ENCODE data around the gene MACO1. TPM values are rescaled to one million over a fixed set of nuclear protein-coding genes. Genes with fewer than 3 reads are reported as not detected.
A peak's percentile ranks its signal among the peaks of the same experiment; 100 is the strongest.

MACO1 gene
- total and polyA plus RNA-seq, 4 donors: 15.3 to 23.2 (median 20.6) TPM

DNA sequence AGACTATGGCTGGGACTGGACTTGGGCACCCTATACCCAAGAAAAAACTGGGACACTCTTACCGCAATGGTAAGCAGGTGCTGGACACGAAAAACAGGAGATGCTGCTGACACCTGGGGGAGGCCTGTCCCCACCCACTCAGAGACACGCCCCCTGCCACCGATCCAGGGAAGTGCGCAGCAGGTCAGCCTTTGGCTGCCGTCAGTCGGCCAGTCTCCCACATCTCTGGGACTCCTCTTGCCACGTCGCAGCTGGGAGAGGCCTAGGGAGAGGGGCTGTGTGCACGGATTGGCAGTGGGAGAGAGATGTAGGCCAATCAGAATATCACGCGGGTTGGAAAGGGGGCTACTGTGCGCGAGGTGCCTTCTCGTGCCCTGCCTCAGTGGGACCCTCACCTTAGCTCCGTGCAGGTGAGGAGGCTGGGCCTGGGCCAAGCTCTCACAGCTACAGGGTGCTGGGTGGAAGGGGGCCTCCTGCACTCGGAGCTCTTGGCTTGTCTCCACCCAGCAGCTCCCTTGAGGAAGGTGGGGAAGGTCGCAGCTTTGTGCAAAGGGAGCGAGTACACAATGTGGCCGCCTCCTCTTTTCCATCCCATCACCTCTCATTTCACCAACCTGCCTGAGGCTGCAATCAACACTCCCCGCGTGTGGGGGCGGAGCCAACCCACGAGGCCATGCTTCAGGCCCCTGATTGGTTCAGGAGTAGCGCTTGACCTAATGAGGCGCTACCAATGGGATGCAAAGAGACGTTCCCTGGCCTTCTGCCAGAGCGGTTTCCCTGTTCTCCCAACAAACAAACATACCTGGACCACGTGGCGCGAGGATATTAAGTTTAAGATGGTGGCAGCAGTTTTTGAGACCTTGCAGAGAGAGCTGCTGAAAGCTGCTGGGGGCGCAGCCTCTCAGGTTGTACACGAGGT, 87.0 kb downstream of the MACO1 start:
- no peak for TF ChIP-seq FOXA2 (IDR thresholded peaks at IDR 0.05)

DNA sequence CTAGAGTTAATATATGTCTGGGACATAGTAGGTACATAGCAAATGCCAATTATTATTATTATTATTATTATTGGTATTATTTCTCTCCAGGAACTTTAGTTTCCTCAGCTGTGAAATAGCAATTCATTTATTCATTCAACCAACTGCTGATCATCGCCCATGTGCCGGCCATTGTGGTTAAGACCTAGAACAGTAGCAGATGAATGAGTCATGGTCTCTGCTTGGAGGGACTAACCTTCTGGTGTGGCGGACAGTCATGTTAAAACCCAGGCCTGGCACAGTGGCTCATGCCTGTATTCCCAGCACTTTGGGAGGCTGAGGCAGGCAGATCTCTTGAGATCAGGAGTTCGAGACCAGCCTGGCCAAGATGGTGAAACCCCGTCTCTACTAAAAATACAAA, 88.9 kb downstream of the MACO1 start:
- WGBS: 91% methylated on average over 5 of the region's 5 CpGs
- Histone ChIP-seq H3K4me1 (ENCODE audit: control insufficient read depth in 4 of 4, insufficient read depth in 4 of 4, low read length in 3 of 4) (no peaks in the 10 kb centered on the region), H3K27ac (ENCODE audit: low read depth in 1 of 2, low read length in 2 of 2) (no peak overlapping the region), H3K27me3 (ENCODE audit: control insufficient read depth in 4 of 4, insufficient read depth in 4 of 4, low read length in 3 of 4) (no peaks in the 10 kb centered on the region), H3K4me3 (ENCODE audit: low read depth in 1 of 3, low read length in 3 of 3) (no peak overlapping the region), H3K36me3 (ENCODE audit: control insufficient read depth in 4 of 4, insufficient read depth in 3 of 4, low read depth in 1 of 4, low read length in 3 of 4) (no peaks in the 10 kb centered on the region), H3K9ac (ENCODE audit: low read depth in 1 of 2, low read length in 2 of 2) (no peak overlapping the region), H3K9me3 (ENCODE audit: control insufficient read depth in 4 of 4, low read length in 3 of 4) (no peaks in the 10 kb centered on the region)
- no peak for TF ChIP-seq FOXA2 (IDR thresholded peaks at IDR 0.05)
- TF ChIP-seq ZBTB33 (IDR thresholded peaks at IDR 0.05): no peak
- TF ChIP-seq JUND (IDR thresholded peaks at IDR 0.05): no peak
- no peak for TF ChIP-seq RXRA (IDR thresholded peaks at IDR 0.05)
- TF ChIP-seq YY1 (IDR thresholded peaks at IDR 0.05): no peak
- TF ChIP-seq, protein P1, sequence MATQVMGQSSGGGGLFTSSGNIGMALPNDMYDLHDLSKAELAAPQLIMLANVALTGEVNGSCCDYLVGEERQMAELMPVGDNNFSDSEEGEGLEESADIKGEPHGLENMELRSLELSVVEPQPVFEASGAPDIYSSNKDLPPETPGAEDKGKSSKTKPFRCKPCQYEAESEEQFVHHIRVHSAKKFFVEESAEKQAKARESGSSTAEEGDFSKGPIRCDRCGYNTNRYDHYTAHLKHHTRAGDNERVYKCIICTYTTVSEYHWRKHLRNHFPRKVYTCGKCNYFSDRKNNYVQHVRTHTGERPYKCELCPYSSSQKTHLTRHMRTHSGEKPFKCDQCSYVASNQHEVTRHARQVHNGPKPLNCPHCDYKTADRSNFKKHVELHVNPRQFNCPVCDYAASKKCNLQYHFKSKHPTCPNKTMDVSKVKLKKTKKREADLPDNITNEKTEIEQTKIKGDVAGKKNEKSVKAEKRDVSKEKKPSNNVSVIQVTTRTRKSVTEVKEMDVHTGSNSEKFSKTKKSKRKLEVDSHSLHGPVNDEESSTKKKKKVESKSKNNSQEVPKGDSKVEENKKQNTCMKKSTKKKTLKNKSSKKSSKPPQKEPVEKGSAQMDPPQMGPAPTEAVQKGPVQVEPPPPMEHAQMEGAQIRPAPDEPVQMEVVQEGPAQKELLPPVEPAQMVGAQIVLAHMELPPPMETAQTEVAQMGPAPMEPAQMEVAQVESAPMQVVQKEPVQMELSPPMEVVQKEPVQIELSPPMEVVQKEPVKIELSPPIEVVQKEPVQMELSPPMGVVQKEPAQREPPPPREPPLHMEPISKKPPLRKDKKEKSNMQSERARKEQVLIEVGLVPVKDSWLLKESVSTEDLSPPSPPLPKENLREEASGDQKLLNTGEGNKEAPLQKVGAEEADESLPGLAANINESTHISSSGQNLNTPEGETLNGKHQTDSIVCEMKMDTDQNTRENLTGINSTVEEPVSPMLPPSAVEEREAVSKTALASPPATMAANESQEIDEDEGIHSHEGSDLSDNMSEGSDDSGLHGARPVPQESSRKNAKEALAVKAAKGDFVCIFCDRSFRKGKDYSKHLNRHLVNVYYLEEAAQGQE (IDR thresholded peaks at IDR 0.05): no peak
- DNase-seq (ENCODE audit: low spot score): no peak

More for the DNA sequence above, 87.0 kb downstream of the MACO1 start:
- no peaks in the 10 kb centered on the region for H3K9me3 ChIP-seq (ENCODE audit: control insufficient read depth in 4 of 4, low read length in 3 of 4)
- no peaks in the 10 kb centered on the region for H3K27me3 ChIP-seq (ENCODE audit: control insufficient read depth in 4 of 4, insufficient read depth in 4 of 4, low read length in 3 of 4)
- H3K4me3 ChIP-seq (ENCODE audit: low read depth in 1 of 3, low read length in 3 of 3): no peak overlapping the region
- DNase-seq (ENCODE audit: low spot score): no peak
- no peaks in the 10 kb centered on the region for H3K4me1 ChIP-seq (ENCODE audit: control insufficient read depth in 4 of 4, insufficient read depth in 4 of 4, low read length in 3 of 4)
- H3K36me3 ChIP-seq (ENCODE audit: control insufficient read depth in 4 of 4, insufficient read depth in 3 of 4, low read depth in 1 of 4, low read length in 3 of 4): no peaks in the 10 kb centered on the region
- no peak overlapping the region for H3K27ac ChIP-seq (ENCODE audit: low read depth in 1 of 2, low read length in 2 of 2)
- no peak overlapping the region for H3K9ac ChIP-seq (ENCODE audit: low read depth in 1 of 2, low read length in 2 of 2)
- 83% methylated on average over 33 of the region's 33 CpGs for WGBS

DNA sequence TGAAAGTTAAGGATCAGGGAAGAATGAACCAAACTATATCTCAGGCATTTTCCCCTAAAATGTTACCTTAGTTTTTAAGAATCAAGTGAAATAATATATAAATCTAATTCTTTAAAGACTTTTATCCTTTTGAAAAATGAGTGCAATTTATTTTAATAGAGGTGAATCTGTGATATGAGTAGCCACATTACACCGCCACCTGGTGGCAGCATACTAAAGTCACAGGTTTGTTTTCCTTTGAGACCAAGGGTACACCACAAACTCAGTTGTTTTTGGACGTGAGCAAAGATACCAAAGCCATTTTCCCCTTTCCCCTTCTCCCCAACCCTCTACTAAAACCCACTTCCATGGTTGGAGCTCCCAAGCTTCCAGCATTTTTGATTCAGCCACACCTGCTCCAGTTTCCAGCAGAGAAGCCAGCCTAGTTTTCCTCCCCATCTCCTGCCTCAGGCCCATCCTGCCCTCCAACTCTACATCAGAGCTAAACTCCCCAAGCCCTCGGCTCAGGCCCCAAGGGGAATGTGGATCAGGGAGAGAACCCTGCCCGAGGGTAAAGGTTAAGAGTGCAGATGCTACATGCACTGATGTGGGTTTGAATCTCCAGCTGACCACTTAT, 89.9 kb downstream of the MACO1 start:
- peak; percentile 72 for DNase-seq (ENCODE audit: low spot score)
- no peaks in the 10 kb centered on the region for H3K36me3 ChIP-seq (ENCODE audit: control insufficient read depth in 4 of 4, insufficient read depth in 3 of 4, low read depth in 1 of 4, low read length in 3 of 4)
- 9% methylated on average over 4 of the region's 4 CpGs for WGBS
- no peaks in the 10 kb centered on the region for H3K27me3 ChIP-seq (ENCODE audit: control insufficient read depth in 4 of 4, insufficient read depth in 4 of 4, low read length in 3 of 4)
- H3K9ac ChIP-seq (ENCODE audit: low read depth in 1 of 2, low read length in 2 of 2): no peak overlapping the region
- H3K4me3 ChIP-seq (ENCODE audit: low read depth in 1 of 3, low read length in 3 of 3): no peak overlapping the region
- peaks cover 0 to 3% (median 0%) of the 10 kb centered on the region in 4 donors for H3K9me3 ChIP-seq (ENCODE audit: control insufficient read depth in 4 of 4, low read length in 3 of 4)
- no peaks in the 10 kb centered on the region for H3K4me1 ChIP-seq (ENCODE audit: control insufficient read depth in 4 of 4, insufficient read depth in 4 of 4, low read length in 3 of 4)
- TF ChIP-seq CTCF (IDR thresholded peaks at IDR 0.05; ENCODE audit: low read depth, low read length, missing input control) (peak; percentile 80), RAD21 (IDR thresholded peaks at IDR 0.05) (peak; percentile 84 to 85), TAF1 (conservative IDR thresholded peaks at IDR 0.05) (no peak)
- H3K27ac ChIP-seq (ENCODE audit: low read depth in 1 of 2, low read length in 2 of 2): no peak overlapping the region
